Activated CD4-positive, alpha-beta T cell treated with anti-CD3 and anti-CD28 coated beads, Interleukin-2, amount 10 ng/mL, durations not matched to agents 7 days and 5 days (primary cell): ENCODE data around the gene PKMYT1. TPM values are rescaled to one million over a fixed set of nuclear protein-coding genes. Genes with fewer than 3 reads are reported as not detected.

Experiments
- CTCF ChIA-PET: fragments of 350-600 bp; sonication (Branson Sonifier 250); formaldehyde crosslinking; loops from one replicate; lab custom pipeline; 2021; ENCODE audit warnings: antibody characterized with exemption; lab: Charles Lee
- POLR2A ChIA-PET: fragments of 350-600 bp; sonication (Branson Sonifier 250); formaldehyde crosslinking; loops from one replicate; lab custom pipeline; 2021; ENCODE audit warnings: antibody characterized with exemption; lab: Charles Lee
- DNase-seq: peaks from one replicate; pipeline ENCODE4 v3.0.0-alpha.2; 2020
- H3K27ac Mint-ChIP-seq: one replicate; pipeline ENCODE4 v1.8.0; 2021; ENCODE audit warnings: mild to moderate bottlenecking, moderate library complexity, mixed read lengths
- H3K27me3 Mint-ChIP-seq: one replicate; pipeline ENCODE4 v1.8.0; 2021; ENCODE audit warnings: mixed read lengths
- H3K36me3 Mint-ChIP-seq: one replicate; pipeline ENCODE4 v1.8.0; 2021; ENCODE audit warnings: low read depth, mixed read lengths
- H3K4me1 Mint-ChIP-seq: one replicate; pipeline ENCODE4 v1.8.0; 2021; ENCODE audit warnings: mixed read lengths
- H3K4me3 Mint-ChIP-seq: one replicate; pipeline ENCODE4 v1.8.0; 2021; ENCODE audit warnings: mild to moderate bottlenecking, moderate library complexity, mixed read lengths
- H3K9me3 Mint-ChIP-seq: one replicate; pipeline ENCODE4 v1.8.0; 2021; ENCODE audit warnings: mixed read lengths
- total RNA-seq, 2 experiments: library from RNA; stranded (reverse); gene quantifications; one replicate each; pipeline ENCODE4 v1.2.3, GENCODE V29; 2021

Gene PKMYT1
- total RNA-seq, 2 experiments from 2014 or later: 122 to 151 TPM

DNA sequence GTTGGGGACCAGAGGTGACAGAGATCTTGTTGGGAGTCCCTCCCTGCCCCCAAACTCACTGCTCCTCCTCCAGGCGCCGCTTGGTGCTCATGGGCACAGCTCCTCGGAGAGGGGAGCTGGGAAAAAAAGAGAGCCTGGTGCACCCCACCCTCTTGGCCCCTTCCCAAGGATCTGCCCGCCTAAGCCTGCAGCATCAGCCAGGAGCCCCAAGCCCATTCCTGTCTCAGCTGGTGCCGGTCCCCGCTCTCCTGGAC is 43.1 kb upstream of the PKMYT1 start:
- Mint-ChIP-seq H3K36me3 (peaks cover 19% of the 10 kb centered on the region), H3K9me3 (no peaks in the 10 kb centered on the region), H3K27me3 (peaks cover 8% of the 10 kb centered on the region), H3K27ac (peak overlapping the region; percentile 95), H3K4me3 (peak overlapping the region; percentile 84), H3K4me1 (peaks cover 55% of the 10 kb centered on the region)
- CTCF ChIA-PET: interaction anchor here (1.5 to 8.0 kb wide), 5 partner anchors 9 to 57 kb away, joined by 4 to 90 read pairs (median 7); no protein-coding TSS in a partner anchor
- no peak for DNase-seq
- POLR2A ChIA-PET: no interaction called here

DNA sequence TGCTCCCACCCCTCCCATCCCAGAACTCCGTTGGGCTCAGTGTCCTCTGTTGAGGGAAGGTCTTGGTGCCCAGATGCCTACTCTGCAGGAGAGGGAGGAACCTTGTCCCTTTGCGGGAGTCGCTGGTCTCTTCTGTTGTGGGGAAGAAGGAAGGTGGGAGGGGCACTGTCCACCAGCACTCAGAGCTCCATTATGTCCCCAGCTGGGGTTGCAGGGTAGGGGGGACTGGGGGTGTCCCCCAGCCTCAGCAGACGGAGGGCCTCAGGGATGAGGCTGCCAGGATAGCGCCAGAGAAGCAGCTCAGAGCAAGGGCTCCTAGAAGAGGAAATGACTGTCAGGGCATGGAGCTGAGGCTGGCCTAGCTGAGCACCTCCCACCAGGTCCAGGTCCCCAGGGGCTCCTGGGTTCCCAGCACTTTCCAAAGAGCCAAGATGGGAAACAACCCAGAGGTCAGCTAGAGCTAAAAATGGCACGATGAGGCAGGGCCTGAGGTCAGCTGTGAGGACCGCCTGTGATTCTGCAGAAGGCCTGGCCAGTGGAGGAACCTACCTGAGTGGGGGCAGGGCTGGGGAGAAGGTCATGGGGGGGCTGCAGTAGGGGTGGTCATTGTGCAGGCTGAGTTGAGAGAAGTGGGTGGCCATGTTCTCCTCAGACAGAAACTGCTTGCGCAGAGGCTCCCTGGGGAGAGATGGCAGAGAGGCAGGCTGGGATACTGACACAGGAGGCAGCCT is 42.6 kb upstream of the PKMYT1 start:
- peaks cover 19% of the 10 kb centered on the region for H3K36me3 Mint-ChIP-seq
- H3K9me3 Mint-ChIP-seq: no peaks in the 10 kb centered on the region
- ChIA-PET POLR2A (no interaction called here), CTCF (interaction anchor here (1.1 to 8.0 kb wide), 8 partner anchors 9 to 56 kb away, joined by 3 to 90 read pairs (median 5); partner anchors contain the start of gene MMP25)
- peak overlapping the region; percentile 84 for H3K4me3 Mint-ChIP-seq
- H3K4me1 Mint-ChIP-seq: peaks cover 57% of the 10 kb centered on the region
- DNase-seq: no peak
- peak overlapping the region; percentile 95 for H3K27ac Mint-ChIP-seq
- H3K27me3 Mint-ChIP-seq: peaks cover 10% of the 10 kb centered on the region

DNA sequence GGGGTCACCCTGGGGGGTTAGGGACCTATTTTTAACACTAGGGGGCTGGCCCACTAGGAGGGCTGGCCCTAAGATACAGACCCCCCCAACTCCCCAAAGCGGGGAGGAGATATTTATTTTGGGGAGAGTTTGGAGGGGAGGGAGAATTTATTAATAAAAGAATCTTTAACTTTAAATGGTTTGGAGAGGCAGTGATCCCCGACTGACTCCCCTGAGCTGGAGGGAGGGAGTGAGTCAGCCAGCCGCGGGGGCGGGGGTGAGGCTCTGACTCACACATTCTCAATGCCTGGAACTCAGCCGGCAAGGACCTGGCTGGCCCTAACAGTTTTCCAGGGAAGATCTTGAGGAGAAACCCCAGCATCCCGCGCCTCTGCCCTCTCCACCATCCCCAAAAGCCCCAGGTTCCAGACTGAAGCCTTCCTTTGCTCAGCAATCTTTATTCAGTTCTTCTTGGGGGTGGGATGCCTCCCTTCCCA is 42.0 kb upstream of the PKMYT1 start:
- H3K4me1 Mint-ChIP-seq: peaks cover 55% of the 10 kb centered on the region
- H3K36me3 Mint-ChIP-seq: peaks cover 19% of the 10 kb centered on the region
- DNase-seq: peak; percentile 71
- ChIA-PET CTCF (interaction anchor here (0.7 to 8.0 kb wide), 10 partner anchors 10 to 126 kb away, joined by 3 to 90 read pairs (median 4); partner anchors contain the start of gene MMP25), POLR2A (interaction anchor here (0.9 kb wide), 1 partner anchor 37 kb away, joined by 5 read pairs; no protein-coding TSS in a partner anchor)
- H3K27me3 Mint-ChIP-seq: peaks cover 10% of the 10 kb centered on the region
- H3K27ac Mint-ChIP-seq: peak overlapping the region; percentile 95
- H3K9me3 Mint-ChIP-seq: no peaks in the 10 kb centered on the region
- H3K4me3 Mint-ChIP-seq: peak overlapping the region; percentile 84

GRCh38 chr16:3021449-3022207 is 41.4 kb upstream of the PKMYT1 start:
- no peaks in the 10 kb centered on the region for H3K9me3 Mint-ChIP-seq
- peak overlapping the region; percentile 84 for H3K4me3 Mint-ChIP-seq
- CTCF ChIA-PET: interaction anchor here (0.6 to 8.0 kb wide), 13 partner anchors 10 to 179 kb away, joined by 3 to 90 read pairs (median 4); partner anchors contain the start of genes MMP25 and PAQR4
- peaks cover 14% of the 10 kb centered on the region for H3K36me3 Mint-ChIP-seq
- peaks cover 13% of the 10 kb centered on the region for H3K27me3 Mint-ChIP-seq
- DNase-seq: peak; percentile 72
- peaks cover 55% of the 10 kb centered on the region for H3K4me1 Mint-ChIP-seq
- H3K27ac Mint-ChIP-seq: peak overlapping the region; percentile 95
- POLR2A ChIA-PET: interaction anchor here (0.9 kb wide), 1 partner anchor 38 kb away, joined by 5 read pairs; no protein-coding TSS in a partner anchor

- POLR2A ChIA-PET: interaction anchor here (0.6 to 1.0 kb wide), 2 partner anchors 7 to 26 kb away, joined by 3 read pairs; no protein-coding TSS in a partner anchor
- peak overlapping the region; percentile 84 for H3K4me3 Mint-ChIP-seq
- H3K27ac Mint-ChIP-seq: peak overlapping the region; percentile 76
- no peaks in the 10 kb centered on the region for H3K9me3 Mint-ChIP-seq
- DNase-seq: peak; percentile 41
- peaks cover 51% of the 10 kb centered on the region for H3K4me1 Mint-ChIP-seq
- peaks cover 14% of the 10 kb centered on the region for H3K27me3 Mint-ChIP-seq
- CTCF ChIA-PET: interaction anchor here (0.6 to 8.0 kb wide), 13 partner anchors 10 to 178 kb away, joined by 3 to 90 read pairs (median 4); partner anchors contain the start of gene PAQR4
- peaks cover 6% of the 10 kb centered on the region for H3K36me3 Mint-ChIP-seq
Measured at GRCh38 chr16:3020604-3021448, 40.6 kb upstream of the PKMYT1 start.

DNA sequence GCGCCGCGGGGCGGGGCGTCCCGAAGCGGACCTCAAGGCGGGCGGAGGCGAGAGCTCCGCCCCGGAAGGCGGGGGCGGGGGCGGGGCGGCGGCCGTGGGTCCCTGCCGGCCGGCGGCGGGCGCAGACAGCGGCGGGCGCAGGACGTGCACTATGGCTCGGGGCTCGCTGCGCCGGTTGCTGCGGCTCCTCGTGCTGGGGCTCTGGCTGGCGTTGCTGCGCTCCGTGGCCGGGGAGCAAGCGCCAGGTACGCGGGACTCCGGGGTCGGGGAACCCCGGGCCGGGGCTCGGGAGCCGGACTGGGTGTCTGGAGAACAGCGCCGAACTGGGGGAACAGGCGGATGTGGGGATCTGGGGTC is 40.0 kb upstream of the PKMYT1 start, which contains the start of gene TNFRSF12A:
Gene TNFRSF12A, plus strand, starts transcription at position 122 of the 357 bp plus-strand sequence. Its CDS starts 30 bp downstream, at position 152.
- peaks cover 14% of the 10 kb centered on the region for H3K27me3 Mint-ChIP-seq
- ChIA-PET POLR2A (interaction anchor here (1.0 kb wide), 1 partner anchor 8 kb away, joined by 3 read pairs; no protein-coding TSS in a partner anchor), CTCF (interaction anchor here (0.6 to 8.0 kb wide), 9 partner anchors 10 to 154 kb away, joined by 3 to 90 read pairs (median 4); partner anchors contain the start of gene PAQR4)
- H3K36me3 Mint-ChIP-seq: peaks cover 3% of the 10 kb centered on the region
- peak within 1 kb of the TSS; percentile 84 for H3K4me3 Mint-ChIP-seq
- H3K9me3 Mint-ChIP-seq: no peaks in the 10 kb centered on the region
- peak; percentile 66 for DNase-seq
- H3K27ac Mint-ChIP-seq: peak within 1 kb of the TSS; percentile 76
- H3K4me1 Mint-ChIP-seq: peaks cover 49% of the 10 kb centered on the region

DNA sequence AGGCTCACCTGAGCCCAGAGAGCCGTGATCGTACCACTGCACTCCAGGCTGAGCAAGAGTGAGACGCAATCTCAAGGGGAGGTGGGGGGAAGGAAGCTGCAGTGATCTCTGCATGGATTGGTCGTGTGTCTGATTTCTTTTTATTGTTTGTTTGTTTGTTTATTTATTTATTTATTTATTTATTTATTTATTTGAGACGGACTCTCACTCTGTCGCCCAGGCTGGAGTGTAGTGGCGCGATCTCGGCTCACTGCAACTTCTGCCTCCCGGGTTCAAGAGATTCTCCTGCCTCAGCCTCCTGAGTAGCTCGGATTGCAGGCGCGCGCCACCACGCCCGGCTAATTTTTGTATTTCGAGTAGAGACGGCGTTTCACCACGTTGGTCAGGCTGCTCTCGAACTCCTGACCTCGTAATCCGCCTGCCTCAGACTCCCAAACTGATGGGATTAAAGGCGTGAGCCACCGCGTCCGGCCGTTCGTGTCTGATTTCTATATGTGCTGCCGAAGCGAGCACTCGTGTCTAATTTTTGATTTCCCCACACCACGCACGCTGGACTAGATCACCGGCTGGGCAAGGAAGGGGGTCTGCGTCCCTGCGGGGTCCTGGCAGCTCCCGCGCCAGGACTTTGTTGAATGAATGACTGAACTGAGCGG is 39.5 kb upstream of the PKMYT1 start:
- CTCF ChIA-PET: interaction anchor here (0.6 to 8.0 kb wide), 9 partner anchors 9 to 154 kb away, joined by 3 to 90 read pairs (median 4); partner anchors contain the start of gene PAQR4

DNA sequence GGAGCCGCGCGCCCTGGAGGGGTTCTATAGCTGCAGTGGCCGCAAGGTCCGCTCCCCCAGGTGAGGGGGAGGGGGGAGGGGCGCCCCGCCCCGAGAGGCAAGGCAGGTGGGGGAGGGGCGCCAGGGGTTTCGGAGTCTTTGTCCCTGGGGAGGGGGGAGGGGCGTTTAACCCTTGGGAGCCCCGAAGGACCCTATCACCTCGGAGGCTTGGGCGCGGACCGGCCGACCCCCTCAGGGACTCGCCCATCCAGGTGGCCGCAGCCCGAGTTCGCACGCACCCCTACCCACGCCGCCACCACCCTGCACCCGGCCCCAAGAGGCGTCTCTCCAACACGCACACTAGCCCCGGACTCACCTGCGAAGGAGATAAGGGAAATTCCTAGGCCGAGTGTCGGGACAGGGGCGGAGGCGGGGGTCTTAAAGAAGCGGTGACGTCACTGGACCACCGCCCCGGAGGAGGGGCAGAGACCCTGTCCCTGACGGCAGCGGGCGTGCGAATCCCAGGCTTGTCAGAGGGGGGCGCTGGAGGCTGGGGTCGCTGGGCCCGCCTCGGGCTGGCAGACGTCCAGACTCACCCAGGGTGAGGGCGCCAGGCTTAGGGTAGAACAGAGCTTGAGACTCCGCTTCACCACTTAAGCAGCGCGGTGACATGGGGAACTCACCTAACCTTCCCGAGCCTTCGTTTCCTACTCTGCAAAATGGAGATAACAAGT is 37.7 kb upstream of the PKMYT1 start, which contains the start of gene CLDN6:
Gene CLDN6, minus strand, starts transcription at position 390 of the 713 bp plus-strand sequence. CDS start 2,162 bp downstream, outside the sequence.
- Mint-ChIP-seq H3K4me3 (no peak within 1 kb of the TSS), H3K9me3 (no peaks in the 10 kb centered on the region), H3K27me3 (peaks cover 21% of the 10 kb centered on the region), H3K27ac (peak within 1 kb of the TSS; percentile 36), H3K4me1 (peaks cover 34% of the 10 kb centered on the region), H3K36me3 (no peaks in the 10 kb centered on the region)
- CTCF ChIA-PET: interaction anchor here (1.0 to 8.0 kb wide), 2 partner anchors 14 to 150 kb away, joined by 3 to 90 read pairs; no protein-coding TSS in a partner anchor
- POLR2A ChIA-PET: no interaction called here
- no peak for DNase-seq

More for the DNA sequence above, 39.5 kb upstream of the PKMYT1 start:
- H3K4me3 Mint-ChIP-seq: peak overlapping the region; percentile 84
- no peak overlapping the region for H3K27ac Mint-ChIP-seq
- H3K9me3 Mint-ChIP-seq: no peaks in the 10 kb centered on the region
- H3K4me1 Mint-ChIP-seq: peaks cover 45% of the 10 kb centered on the region
- peaks cover 2% of the 10 kb centered on the region for H3K36me3 Mint-ChIP-seq
- no peak for DNase-seq
- POLR2A ChIA-PET: interaction anchor here (1.0 kb wide), 1 partner anchor 8 kb away, joined by 3 read pairs; no protein-coding TSS in a partner anchor
- H3K27me3 Mint-ChIP-seq: peaks cover 14% of the 10 kb centered on the region

DNA sequence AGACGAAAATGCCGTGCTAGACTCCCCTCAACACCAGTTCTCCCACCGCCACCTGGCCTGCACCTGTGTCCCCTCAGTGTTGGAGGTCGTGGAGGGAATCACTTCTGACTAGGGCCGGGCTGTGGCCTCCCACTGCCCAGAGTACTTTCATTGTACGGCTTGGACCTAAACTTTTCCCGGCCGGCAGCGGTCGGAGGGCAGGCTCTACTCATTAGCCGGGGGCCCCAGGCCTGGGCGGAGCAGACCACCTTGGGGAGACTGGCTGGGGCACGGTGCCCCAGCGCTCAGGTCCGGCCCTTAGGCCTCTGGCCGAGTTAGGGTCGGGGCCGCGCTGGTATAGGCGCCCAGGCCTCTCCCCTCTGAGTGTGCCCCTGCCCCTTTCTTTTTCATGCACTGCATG is 37.1 kb upstream of the PKMYT1 start:
- peaks cover 27% of the 10 kb centered on the region for H3K27me3 Mint-ChIP-seq
- POLR2A ChIA-PET: no interaction called here
- peaks cover 28% of the 10 kb centered on the region for H3K4me1 Mint-ChIP-seq
- H3K4me3 Mint-ChIP-seq: no peak overlapping the region
- no peak overlapping the region for H3K27ac Mint-ChIP-seq
- no peak for DNase-seq
- H3K36me3 Mint-ChIP-seq: no peaks in the 10 kb centered on the region
- H3K9me3 Mint-ChIP-seq: no peaks in the 10 kb centered on the region
- CTCF ChIA-PET: interaction anchor here (8.0 kb wide), 1 partner anchor 15 kb away, joined by 90 read pairs; no protein-coding TSS in a partner anchor

GRCh38 chr16:3015865-3016521 is 35.7 kb upstream of the PKMYT1 start:
- no peak overlapping the region for H3K4me3 Mint-ChIP-seq
- H3K36me3 Mint-ChIP-seq: no peaks in the 10 kb centered on the region
- ChIA-PET CTCF (no interaction called here), POLR2A (no interaction called here)
- DNase-seq: no peak
- no peaks in the 10 kb centered on the region for H3K9me3 Mint-ChIP-seq
- no peak overlapping the region for H3K27ac Mint-ChIP-seq
- peaks cover 15% of the 10 kb centered on the region for H3K4me1 Mint-ChIP-seq
- H3K27me3 Mint-ChIP-seq: peaks cover 32% of the 10 kb centered on the region
